Thoracic aorta (tissue), 2 donors: ENCODE results near the gene CSN2. TPM values are rescaled to one million over a fixed set of nuclear protein-coding genes. Genes with fewer than 3 reads are reported as not detected.

Experiments
- ATAC-seq: fragments of 150-250 bp; one replicate; pipeline ENCODE4 v1.8.0; 2017; ENCODE audit warnings: low read depth; ENCODE audit not compliant: insufficient number of reproducible peaks, low FRiP score
- DNase-seq: peaks from one replicate; pipeline ENCODE4 v3.0.0-alpha.2; 2020; ENCODE audit warnings: low spot score
- H3K27ac ChIP-seq, 2 donors: fragments of 200-600 bp; sonication (generic); 1 replicate in 1 of 2; 2 replicates in 1 of 2; pipeline ENCODE4 v1.5.1; 2016; ENCODE audit warnings: mild to moderate bottlenecking in 2 of 2, moderate library complexity in 2 of 2
- H3K27me3 ChIP-seq: fragments of 200-600 bp; sonication (generic); replicated peaks from 2 replicates; pipeline ENCODE4 v1.6.0; 2016; ENCODE audit warnings: mild to moderate bottlenecking; ENCODE audit not compliant: insufficient read depth
- H3K36me3 ChIP-seq: fragments of 200-600 bp; sonication (generic); one replicate; pipeline ENCODE4 v1.5.1; 2016
- H3K4me1 ChIP-seq, 2 donors: fragments of 200-600 bp; sonication (generic); 1 replicate in 1 of 2; 2 replicates in 1 of 2; pipeline versions ENCODE4 v1.5.1 to v1.6.0; 2016; ENCODE audit warnings: low read depth in 2 of 2, mild to moderate bottlenecking in 1 of 2; ENCODE audit not compliant: control insufficient read depth in 1 of 2
- H3K4me3 ChIP-seq: fragments of 200-600 bp; sonication (generic); 2 replicates; pipeline ENCODE4 v1.5.1; 2016; ENCODE audit warnings: mild to moderate bottlenecking
- H3K9me3 ChIP-seq: fragments of 200-600 bp; sonication (generic); 2 replicates; pipeline ENCODE4 v1.5.1; 2016
- total RNA-seq, 2 donors: library from RNA; depleted of rRNA; stranded (reverse); fragments of >200 nt; gene quantifications; one replicate each; pipeline versions ENCODE4 v1.1.0 to v1.2.3, GENCODE V29; 2016
- TF ChIP-seq, protein P1 (sequence below): fragments of 200-600 bp; sonication (generic); IDR thresholded peaks from one replicate; pipeline ENCODE4 v1.5.1; 2019; ENCODE audit warnings: antibody characterized with exemption

The CSN2 gene
- total RNA-seq, 2 donors from 2014 or later: not detected

DNA sequence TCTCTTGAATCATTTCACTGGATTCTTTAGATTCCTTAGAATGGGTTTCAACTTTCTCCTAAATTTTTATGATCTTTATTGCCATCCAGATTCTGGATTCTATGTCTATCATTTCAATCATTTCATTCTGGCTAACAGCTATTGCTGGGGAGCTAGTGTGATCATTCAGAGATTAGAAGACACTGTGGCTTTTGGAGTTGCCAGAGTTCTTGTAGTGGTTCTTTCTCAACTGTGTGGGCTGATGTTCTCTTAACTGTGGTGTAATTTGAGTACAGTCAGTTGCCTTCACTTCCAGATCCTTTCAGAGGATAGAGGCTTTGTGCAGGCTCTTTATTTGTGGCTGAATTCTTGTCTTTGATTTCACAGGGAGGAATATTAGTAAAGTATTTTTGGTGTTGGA lies 12.1 kb upstream of the CSN2 start:
- TF ChIP-seq, protein P1, sequence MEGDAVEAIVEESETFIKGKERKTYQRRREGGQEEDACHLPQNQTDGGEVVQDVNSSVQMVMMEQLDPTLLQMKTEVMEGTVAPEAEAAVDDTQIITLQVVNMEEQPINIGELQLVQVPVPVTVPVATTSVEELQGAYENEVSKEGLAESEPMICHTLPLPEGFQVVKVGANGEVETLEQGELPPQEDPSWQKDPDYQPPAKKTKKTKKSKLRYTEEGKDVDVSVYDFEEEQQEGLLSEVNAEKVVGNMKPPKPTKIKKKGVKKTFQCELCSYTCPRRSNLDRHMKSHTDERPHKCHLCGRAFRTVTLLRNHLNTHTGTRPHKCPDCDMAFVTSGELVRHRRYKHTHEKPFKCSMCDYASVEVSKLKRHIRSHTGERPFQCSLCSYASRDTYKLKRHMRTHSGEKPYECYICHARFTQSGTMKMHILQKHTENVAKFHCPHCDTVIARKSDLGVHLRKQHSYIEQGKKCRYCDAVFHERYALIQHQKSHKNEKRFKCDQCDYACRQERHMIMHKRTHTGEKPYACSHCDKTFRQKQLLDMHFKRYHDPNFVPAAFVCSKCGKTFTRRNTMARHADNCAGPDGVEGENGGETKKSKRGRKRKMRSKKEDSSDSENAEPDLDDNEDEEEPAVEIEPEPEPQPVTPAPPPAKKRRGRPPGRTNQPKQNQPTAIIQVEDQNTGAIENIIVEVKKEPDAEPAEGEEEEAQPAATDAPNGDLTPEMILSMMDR: no peak
- ATAC-seq: no peak
- Histone ChIP-seq H3K9me3 (no peaks in the 10 kb centered on the region), H3K27me3 (no peaks in the 10 kb centered on the region), H3K27ac (no peak overlapping the region), H3K4me3 (no peak overlapping the region), H3K4me1 (no peaks in the 10 kb centered on the region), H3K36me3 (no peaks in the 10 kb centered on the region)
- no peak for DNase-seq

DNA sequence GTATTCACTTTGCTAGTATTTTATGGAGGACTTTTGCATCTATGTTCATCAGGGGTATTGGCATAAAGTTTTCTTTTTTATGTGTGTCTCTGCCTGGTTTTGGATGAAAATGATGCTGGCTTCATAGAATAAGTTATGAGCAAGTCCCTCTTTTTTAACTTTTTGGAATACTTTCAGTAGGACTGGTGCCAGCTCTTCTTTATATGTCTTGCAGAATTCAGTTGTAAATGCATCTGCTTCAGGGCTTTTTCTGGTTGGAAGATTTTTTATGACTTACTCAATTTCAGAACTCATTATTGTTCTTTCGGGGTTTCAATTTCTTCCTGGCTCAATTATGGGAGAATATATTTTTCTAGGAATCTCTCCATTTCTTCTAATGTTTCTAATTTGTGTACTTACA lies 9.1 kb upstream of the CSN2 start:
- TF ChIP-seq, protein P1: no peak
- DNase-seq (no peak), ATAC-seq (no peak)
- H3K4me1 ChIP-seq: no peaks in the 10 kb centered on the region
- no peak overlapping the region for H3K27ac ChIP-seq
- H3K9me3 ChIP-seq: no peaks in the 10 kb centered on the region
- no peak overlapping the region for H3K4me3 ChIP-seq
- no peaks in the 10 kb centered on the region for H3K36me3 ChIP-seq
- H3K27me3 ChIP-seq: no peaks in the 10 kb centered on the region

GRCh38 chr4:69970071-69970470 lies 4.5 kb upstream of the CSN2 start:
- no peak overlapping the region for H3K4me3 ChIP-seq
- ATAC-seq (no peak), DNase-seq (no peak)
- no peaks in the 10 kb centered on the region for H3K9me3 ChIP-seq
- no peak overlapping the region for H3K27ac ChIP-seq
- H3K36me3 ChIP-seq: no peaks in the 10 kb centered on the region
- no peaks in the 10 kb centered on the region for H3K27me3 ChIP-seq
- H3K4me1 ChIP-seq: no peaks in the 10 kb centered on the region
- TF ChIP-seq, protein P1: no peak

- TF ChIP-seq, protein P1: no peak
- H3K4me1 ChIP-seq: no peaks in the 10 kb centered on the region
- no peak overlapping the region for H3K4me3 ChIP-seq
- ATAC-seq (no peak), DNase-seq (no peak)
- H3K27me3 ChIP-seq: no peaks in the 10 kb centered on the region
- H3K9me3 ChIP-seq: no peaks in the 10 kb centered on the region
- no peaks in the 10 kb centered on the region for H3K36me3 ChIP-seq
- H3K27ac ChIP-seq: no peak overlapping the region
These were observed 8.3 kb downstream of the CSN2 start for GRCh38 chr4:69957209-69957608.

GRCh38 chr4:69951602-69952001 lies 13.9 kb downstream of the CSN2 start:
- Histone ChIP-seq H3K27me3 (no peaks in the 10 kb centered on the region), H3K4me3 (no peak overlapping the region), H3K36me3 (no peaks in the 10 kb centered on the region), H3K9me3 (no peaks in the 10 kb centered on the region), H3K27ac (no peak overlapping the region), H3K4me1 (no peaks in the 10 kb centered on the region)
- TF ChIP-seq, protein P1: no peak
- DNase-seq: no peak
- no peak for ATAC-seq
